ENCODE data around the gene FREM1. TPM values are rescaled to one million over a fixed set of nuclear protein-coding genes. Genes with fewer than 3 reads are reported as not detected.

The FREM1 gene
- total RNA-seq, 4 donors from 2014 or later, result 0.68 to 3.4 (median 1.7) TPM

- H3K4me1 ChIP-seq, result no peaks in the 10 kb centered on the region
- H3K27me3 ChIP-seq, result no peaks in the 10 kb centered on the region
- intact Hi-C loops (cut with DNase I), result no loop called here
- TF ChIP-seq, protein P1, sequence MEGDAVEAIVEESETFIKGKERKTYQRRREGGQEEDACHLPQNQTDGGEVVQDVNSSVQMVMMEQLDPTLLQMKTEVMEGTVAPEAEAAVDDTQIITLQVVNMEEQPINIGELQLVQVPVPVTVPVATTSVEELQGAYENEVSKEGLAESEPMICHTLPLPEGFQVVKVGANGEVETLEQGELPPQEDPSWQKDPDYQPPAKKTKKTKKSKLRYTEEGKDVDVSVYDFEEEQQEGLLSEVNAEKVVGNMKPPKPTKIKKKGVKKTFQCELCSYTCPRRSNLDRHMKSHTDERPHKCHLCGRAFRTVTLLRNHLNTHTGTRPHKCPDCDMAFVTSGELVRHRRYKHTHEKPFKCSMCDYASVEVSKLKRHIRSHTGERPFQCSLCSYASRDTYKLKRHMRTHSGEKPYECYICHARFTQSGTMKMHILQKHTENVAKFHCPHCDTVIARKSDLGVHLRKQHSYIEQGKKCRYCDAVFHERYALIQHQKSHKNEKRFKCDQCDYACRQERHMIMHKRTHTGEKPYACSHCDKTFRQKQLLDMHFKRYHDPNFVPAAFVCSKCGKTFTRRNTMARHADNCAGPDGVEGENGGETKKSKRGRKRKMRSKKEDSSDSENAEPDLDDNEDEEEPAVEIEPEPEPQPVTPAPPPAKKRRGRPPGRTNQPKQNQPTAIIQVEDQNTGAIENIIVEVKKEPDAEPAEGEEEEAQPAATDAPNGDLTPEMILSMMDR (IDR thresholded peaks at IDR 0.05), result no peak
- TF ChIP-seq POLR2A (IDR thresholded peaks at IDR 0.05), result no peak
- DNase-seq, result no peak
- no peaks in the 10 kb centered on the region for H3K36me3 ChIP-seq
- no peak overlapping the region for H3K4me3 ChIP-seq (replicated peaks in 1 of 3)
- no peak overlapping the region for H3K27ac ChIP-seq
- WGBS, 2 donors, result 97% methylated on average over 7 of the region's 7 CpGs
- H3K9me3 ChIP-seq, result no peaks in the 10 kb centered on the region
Observed at GRCh38 chr9:14836885-14837284, 73.3 kb downstream of the FREM1 start.

- TF ChIP-seq, protein P1 (IDR thresholded peaks at IDR 0.05), result no peak
- TF ChIP-seq POLR2A (IDR thresholded peaks at IDR 0.05), result no peak
- Histone ChIP-seq H3K4me1 (no peaks in the 10 kb centered on the region), H3K9me3 (no peaks in the 10 kb centered on the region), H3K4me3 (replicated peaks in 1 of 3) (no peak overlapping the region), H3K27ac (no peak overlapping the region), H3K36me3 (no peaks in the 10 kb centered on the region), H3K27me3 (no peaks in the 10 kb centered on the region)
- intact Hi-C loops (cut with DNase I), result no loop called here
- no peak for DNase-seq
- WGBS, 2 donors, result 95% methylated on average over 14 of the region's 14 CpGs
Observed at GRCh38 chr9:14831661-14832060, 78.6 kb downstream of the FREM1 start.

DNA sequence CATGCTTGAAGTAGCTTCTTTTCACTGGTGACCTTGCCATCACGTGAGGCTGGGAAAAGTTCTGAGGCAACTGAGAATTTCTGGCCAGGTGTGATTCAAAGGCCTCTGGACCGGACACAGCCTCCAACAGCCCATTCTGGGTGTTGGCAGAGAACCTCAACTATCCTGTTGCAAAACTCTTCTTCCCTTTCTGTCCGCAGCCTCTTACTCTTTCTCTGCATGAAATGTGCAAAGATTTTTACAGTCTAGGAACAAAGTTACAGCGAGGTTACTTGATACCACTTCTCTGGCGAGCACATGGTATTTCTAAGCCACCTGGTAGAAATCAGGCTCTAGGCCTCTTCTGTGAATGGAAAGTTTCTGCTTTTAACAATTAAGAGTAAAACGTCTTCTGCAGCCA, 79.2 kb downstream of the FREM1 start:
- H3K4me1 ChIP-seq, result no peaks in the 10 kb centered on the region
- H3K27ac ChIP-seq, result no peak overlapping the region
- no peaks in the 10 kb centered on the region for H3K27me3 ChIP-seq
- TF ChIP-seq, protein P1 (IDR thresholded peaks at IDR 0.05), result no peak
- TF ChIP-seq POLR2A (IDR thresholded peaks at IDR 0.05), result no peak
- DNase-seq, result no peak
- intact Hi-C loops (cut with DNase I), result no loop called here
- H3K36me3 ChIP-seq, result no peaks in the 10 kb centered on the region
- 78 to 80% methylated on average over 6 of the region's 6 CpGs for WGBS, 2 donors
- no peak overlapping the region for H3K4me3 ChIP-seq (replicated peaks in 1 of 3)
- no peaks in the 10 kb centered on the region for H3K9me3 ChIP-seq

- H3K4me1 ChIP-seq, result no peaks in the 10 kb centered on the region
- no peaks in the 10 kb centered on the region for H3K9me3 ChIP-seq
- H3K36me3 ChIP-seq, result no peaks in the 10 kb centered on the region
- WGBS, 2 donors, result 91 to 92% methylated on average over 1 of the region's 1 CpG
- intact Hi-C loops (cut with DNase I), result no loop called here
- no peak overlapping the region for H3K4me3 ChIP-seq (replicated peaks in 1 of 3)
- no peak overlapping the region for H3K27ac ChIP-seq
- TF ChIP-seq POLR2A (IDR thresholded peaks at IDR 0.05), result no peak
- TF ChIP-seq, protein P1 (IDR thresholded peaks at IDR 0.05), result no peak
- H3K27me3 ChIP-seq, result no peaks in the 10 kb centered on the region
- no peak for DNase-seq
Observed at GRCh38 chr9:14830057-14830456, 80.2 kb downstream of the FREM1 start.

DNA sequence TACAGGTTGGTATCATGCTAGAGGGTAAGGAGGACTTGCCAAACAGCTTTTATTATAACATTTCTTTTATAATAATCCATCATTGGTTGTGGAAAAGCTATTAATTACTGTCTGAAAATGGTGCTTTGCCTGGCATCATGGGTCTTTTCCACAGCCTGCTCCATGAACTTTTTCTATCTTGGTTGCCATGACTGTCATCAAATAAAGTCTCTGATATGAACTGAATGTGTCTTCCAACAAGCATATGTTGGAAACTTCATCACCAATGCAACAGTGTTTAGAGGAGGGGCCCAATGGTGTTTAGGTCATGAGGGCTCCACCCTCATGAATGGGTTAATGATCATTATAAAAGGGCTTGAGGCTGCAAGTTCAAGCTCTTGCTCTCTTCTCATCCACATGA, 81.0 kb downstream of the FREM1 start:
- H3K4me1 ChIP-seq, result no peaks in the 10 kb centered on the region
- TF ChIP-seq, protein P1 (IDR thresholded peaks at IDR 0.05), result no peak
- TF ChIP-seq POLR2A (IDR thresholded peaks at IDR 0.05), result no peak
- H3K9me3 ChIP-seq, result no peaks in the 10 kb centered on the region
- no peaks in the 10 kb centered on the region for H3K27me3 ChIP-seq
- H3K27ac ChIP-seq, result no peak overlapping the region
- H3K4me3 ChIP-seq (replicated peaks in 1 of 3), result no peak overlapping the region
- H3K36me3 ChIP-seq, result no peaks in the 10 kb centered on the region
- intact Hi-C loops (cut with DNase I), result no loop called here
- no peak for DNase-seq

Measured in thyroid gland (tissue), 4 donors.